ENCODE results near the gene PRPH2.
"Not testable (repeated sequence)": the region's sequence is repeated elsewhere in the genome, so short reads cannot be mapped to it uniquely, and the experiment has no call there.

PRPH2 gene

DNA sequence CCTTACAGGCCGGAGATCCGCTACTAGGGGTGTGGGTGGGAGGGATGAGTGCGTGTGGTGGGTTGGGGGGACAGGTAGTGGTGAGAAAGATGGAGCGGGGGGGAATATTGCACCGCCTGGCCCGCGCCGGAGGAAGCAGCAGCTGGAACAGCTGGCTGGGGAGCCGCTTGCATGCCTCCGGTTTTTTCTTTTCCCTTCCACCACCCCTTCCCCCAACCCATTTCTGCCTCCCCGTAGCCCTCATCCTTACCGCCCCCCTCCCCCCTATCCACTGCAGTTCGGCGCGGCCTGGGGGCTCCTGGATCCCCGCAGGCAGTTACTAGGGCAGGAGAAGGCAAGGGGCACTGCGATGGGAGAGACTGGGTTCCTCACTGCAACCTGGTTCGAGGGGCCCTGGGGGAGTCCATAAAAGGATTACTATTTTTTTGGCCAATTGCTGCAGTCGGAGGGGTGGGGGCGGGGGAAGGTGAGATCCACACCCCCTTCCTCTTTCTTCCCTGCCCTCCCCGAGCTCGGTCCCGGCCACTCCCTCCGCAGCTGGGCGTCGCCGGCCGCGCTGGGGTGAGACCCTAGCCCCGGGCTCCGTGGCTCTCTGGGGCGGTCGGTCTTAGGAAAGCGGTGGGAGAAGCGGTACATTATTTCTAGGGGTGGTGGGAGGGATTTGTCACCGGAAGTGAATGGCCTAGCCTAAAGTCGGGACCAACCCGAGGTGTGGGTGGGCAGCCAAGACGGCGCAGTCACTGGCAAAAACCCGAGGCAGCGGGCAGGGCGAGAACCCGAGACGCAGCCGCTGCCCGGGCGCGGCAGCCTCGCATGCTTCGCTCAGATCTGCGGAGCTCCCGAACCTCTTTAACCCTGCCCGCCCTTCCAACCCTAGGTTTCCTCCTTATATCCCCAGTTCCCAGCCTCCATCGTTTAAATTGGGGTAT, 24.3 kb upstream of the PRPH2 start:
- H3K27me3 Mint-ChIP-seq = no peaks in the 10 kb centered on the region
- H3K9me3 Mint-ChIP-seq (ENCODE audit: low read depth) = peaks cover 7% of the 10 kb centered on the region
- peaks cover 36% of the 10 kb centered on the region for H3K4me1 Mint-ChIP-seq (ENCODE audit: low read depth)
- H3K36me3 Mint-ChIP-seq = peaks cover 9% of the 10 kb centered on the region
- peak overlapping the region; percentile 95 for H3K27ac Mint-ChIP-seq
- H3K4me3 Mint-ChIP-seq = peak overlapping the region; percentile 99

DNA sequence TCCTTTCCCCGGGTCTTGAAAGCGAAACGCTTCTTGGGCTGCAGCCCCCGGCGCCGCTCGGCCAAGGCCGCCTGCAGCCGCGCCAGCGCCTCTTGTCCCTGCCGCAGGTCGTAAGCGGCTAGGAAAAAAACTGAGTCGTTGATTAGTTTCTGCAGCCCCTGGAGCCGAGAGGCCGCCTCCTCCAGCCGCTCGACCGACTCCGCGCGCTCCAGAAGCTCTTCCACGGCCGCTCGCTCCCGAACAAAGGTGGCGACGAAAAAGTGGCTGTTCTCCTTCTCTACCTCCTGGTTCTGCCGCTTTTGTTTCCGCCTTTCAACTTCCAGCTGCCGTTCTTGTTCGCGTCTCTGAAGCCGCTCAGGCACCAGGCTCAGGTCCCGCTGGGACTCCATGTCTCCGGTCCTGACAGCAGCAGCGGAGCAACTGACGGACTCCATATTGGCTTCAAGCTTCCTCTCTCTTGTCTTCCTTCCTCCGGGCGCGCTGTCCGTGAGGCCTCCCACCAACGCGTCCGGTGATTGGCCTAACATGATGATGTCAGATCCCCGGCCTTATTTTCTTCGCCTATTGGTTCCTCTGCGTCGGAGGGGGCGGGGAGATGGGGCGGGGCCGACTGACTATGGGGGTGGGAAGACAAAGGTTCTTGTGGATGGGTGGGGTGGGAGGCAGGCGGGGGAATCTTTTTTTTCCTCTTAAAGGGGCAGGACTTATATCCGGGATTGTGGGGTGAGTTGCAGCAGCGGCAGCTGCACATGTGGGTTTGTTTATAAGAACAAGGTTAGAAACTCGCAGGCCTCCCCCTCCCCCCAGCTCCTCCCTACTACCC, 23.5 kb upstream of the PRPH2 start, which contains the start of gene TBCC:
TSS of gene TBCC (minus strand) at position 464 of the 823 bp plus-strand sequence. CDS start at position 434, 30 bp downstream.
- peak within 1 kb of the TSS; percentile 100 for H3K27ac Mint-ChIP-seq
- H3K4me3 Mint-ChIP-seq = peak within 1 kb of the TSS; percentile 99
- H3K9me3 Mint-ChIP-seq (ENCODE audit: low read depth) = peaks cover 7% of the 10 kb centered on the region
- H3K4me1 Mint-ChIP-seq (ENCODE audit: low read depth) = peaks cover 31% of the 10 kb centered on the region
- peaks cover 6% of the 10 kb centered on the region for H3K36me3 Mint-ChIP-seq
- no peaks in the 10 kb centered on the region for H3K27me3 Mint-ChIP-seq

DNA sequence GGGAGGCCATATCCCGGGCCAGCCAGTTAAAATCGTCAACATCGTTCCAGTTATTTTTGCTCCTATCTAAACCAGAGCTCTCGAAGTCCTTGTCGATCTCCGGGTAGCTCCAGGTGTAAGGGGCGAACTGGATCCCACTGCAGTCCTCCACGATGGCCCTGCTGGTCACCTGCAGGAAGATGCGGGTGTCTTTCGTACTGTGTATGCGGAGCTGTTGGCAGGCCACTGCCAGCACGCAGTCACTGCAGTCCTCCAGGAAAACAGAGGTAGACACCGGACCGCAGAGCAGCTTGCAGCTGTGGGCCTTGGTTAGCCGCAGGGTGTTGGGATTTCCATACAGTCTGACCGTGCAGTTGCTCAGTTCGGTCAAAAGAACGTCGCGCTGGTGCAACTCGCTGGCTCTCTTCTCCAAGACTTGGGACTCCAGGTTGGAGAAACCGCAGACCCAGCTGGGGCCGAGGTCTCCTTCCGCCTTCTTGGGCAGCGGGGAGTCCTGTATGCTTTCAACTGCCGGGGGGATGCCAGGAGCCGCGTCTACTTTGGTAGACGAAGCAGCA, 22.8 kb upstream of the PRPH2 start:
- H3K27ac Mint-ChIP-seq = peak overlapping the region; percentile 34
- H3K4me1 Mint-ChIP-seq (ENCODE audit: low read depth) = peaks cover 31% of the 10 kb centered on the region
- H3K9me3 Mint-ChIP-seq (ENCODE audit: low read depth) = peaks cover 7% of the 10 kb centered on the region
- no peaks in the 10 kb centered on the region for H3K27me3 Mint-ChIP-seq
- peak overlapping the region; percentile 99 for H3K4me3 Mint-ChIP-seq
- peaks cover 6% of the 10 kb centered on the region for H3K36me3 Mint-ChIP-seq

DNA sequence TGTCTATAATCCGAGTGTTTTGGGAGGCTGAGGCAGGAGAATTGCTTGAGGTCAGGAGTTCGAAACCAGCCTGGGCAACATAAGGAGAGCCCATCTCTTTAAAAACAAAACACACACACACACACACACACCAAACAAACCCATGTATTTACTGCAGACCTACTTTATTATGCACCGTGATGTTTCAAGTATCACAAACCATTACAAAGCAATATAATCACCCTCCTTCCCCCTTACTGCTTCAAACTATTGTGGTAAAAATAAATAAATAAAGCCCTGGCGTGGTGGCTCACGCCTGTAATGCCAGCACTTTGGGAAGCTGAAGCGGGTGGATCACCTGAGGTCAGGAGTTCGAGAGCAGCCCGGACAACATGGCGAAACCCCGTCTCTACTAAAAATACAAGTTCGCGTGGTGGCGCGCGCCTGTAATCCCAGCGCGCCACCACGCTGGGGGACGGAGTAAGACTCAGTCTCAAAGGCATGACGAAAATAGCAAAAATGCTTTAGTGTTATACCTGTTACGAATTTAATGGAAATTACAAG, 22.0 kb upstream of the PRPH2 start:
- Mint-ChIP-seq H3K27me3 (no peaks in the 10 kb centered on the region), H3K27ac (peak overlapping the region; percentile 34), H3K4me1 (ENCODE audit: low read depth) (peaks cover 31% of the 10 kb centered on the region), H3K9me3 (ENCODE audit: low read depth) (peaks cover 7% of the 10 kb centered on the region), H3K36me3 (peaks cover 6% of the 10 kb centered on the region), H3K4me3 (peak overlapping the region; percentile 99)

DNA sequence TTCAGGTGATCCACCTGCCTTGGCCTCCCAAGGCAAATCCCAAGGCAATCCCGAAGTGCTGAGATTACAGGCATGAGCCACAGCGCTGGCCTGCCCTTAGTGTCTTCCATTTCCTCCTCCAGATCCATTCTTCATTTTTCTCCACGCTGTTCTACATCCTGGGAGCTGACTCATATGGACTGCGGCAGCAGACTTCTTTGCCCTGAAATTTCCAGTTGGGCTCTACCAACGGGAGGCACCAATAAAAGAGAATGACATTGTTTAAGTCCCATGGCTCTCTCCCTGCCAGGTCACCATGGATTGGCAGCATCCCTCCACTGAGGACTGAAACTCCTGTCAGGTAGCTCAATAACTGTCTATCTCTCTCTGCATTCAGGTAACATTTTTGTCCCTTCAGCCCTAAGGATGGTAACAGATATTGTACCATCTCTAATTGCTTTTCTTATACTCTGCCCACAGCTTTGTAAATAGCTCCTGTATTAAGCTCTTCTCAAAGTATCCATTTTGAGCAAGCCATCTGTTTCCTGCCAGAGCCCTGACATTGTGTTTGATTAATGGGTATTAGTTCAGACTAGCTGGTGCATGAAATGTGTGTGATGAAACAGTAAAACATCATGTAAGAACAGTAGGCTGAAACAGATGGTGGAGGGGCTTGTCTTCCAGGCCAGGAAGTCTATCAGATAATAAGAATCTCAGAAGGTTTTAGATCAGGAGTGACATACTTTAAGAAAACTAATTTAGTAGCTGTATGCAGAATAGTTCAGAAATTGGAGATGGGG, 19.9 kb upstream of the PRPH2 start:
- H3K27ac Mint-ChIP-seq = no peak overlapping the region
- H3K36me3 Mint-ChIP-seq = peaks cover 4% of the 10 kb centered on the region
- peaks cover 7% of the 10 kb centered on the region for H3K9me3 Mint-ChIP-seq (ENCODE audit: low read depth)
- H3K4me3 Mint-ChIP-seq = peak overlapping the region; percentile 59
- H3K4me1 Mint-ChIP-seq (ENCODE audit: low read depth) = peaks cover 15% of the 10 kb centered on the region
- no peaks in the 10 kb centered on the region for H3K27me3 Mint-ChIP-seq

DNA sequence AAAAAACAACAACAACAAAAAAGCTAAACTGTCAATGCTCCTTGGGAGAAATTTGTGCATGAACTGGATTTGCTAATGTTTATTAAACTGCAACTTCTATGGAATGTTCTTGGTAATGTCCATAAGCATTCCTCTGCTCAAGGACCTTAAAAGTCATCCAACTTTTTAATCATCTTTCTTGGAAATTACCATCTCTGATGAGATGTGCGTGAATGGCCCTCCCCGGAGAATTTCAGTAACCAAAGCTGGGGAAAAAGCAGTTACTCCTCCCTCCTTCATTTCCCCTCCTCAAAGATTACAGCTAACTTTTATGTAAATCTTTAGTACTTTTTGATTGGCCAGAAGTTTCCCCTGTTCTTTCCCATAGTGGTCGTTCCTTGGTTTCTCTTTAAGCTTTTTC, 18.3 kb upstream of the PRPH2 start:
- H3K36me3 Mint-ChIP-seq = peaks cover 2% of the 10 kb centered on the region
- H3K4me1 Mint-ChIP-seq (ENCODE audit: low read depth) = peaks cover 12% of the 10 kb centered on the region
- H3K27ac Mint-ChIP-seq = no peak overlapping the region
- no peaks in the 10 kb centered on the region for H3K27me3 Mint-ChIP-seq
- peaks cover 7% of the 10 kb centered on the region for H3K9me3 Mint-ChIP-seq (ENCODE audit: low read depth)
- H3K4me3 Mint-ChIP-seq = no peak overlapping the region

DNA sequence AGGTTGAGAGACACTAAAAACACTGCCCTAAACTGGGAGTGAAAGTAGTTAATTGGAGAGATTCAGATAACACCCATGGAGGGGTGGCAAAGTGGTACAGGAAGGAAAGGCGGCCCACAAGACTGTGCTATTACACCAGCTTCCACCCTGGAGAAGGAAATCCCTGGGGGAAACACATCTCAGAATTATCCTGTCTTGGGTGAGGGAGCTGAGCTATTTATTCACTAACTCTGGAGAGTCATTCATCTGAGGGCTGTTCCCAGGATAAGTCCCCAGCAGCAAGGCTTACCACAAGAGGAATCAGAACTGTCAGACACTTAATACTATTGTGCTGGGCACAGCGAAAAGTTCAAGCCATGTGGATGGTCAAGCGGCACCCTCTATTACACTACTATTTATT, 13.6 kb upstream of the PRPH2 start:
- Mint-ChIP-seq H3K27ac (no peak overlapping the region), H3K4me3 (no peak overlapping the region), H3K27me3 (no peaks in the 10 kb centered on the region), H3K36me3 (no peaks in the 10 kb centered on the region), H3K9me3 (ENCODE audit: low read depth) (no peaks in the 10 kb centered on the region), H3K4me1 (ENCODE audit: low read depth) (no peaks in the 10 kb centered on the region)

DNA sequence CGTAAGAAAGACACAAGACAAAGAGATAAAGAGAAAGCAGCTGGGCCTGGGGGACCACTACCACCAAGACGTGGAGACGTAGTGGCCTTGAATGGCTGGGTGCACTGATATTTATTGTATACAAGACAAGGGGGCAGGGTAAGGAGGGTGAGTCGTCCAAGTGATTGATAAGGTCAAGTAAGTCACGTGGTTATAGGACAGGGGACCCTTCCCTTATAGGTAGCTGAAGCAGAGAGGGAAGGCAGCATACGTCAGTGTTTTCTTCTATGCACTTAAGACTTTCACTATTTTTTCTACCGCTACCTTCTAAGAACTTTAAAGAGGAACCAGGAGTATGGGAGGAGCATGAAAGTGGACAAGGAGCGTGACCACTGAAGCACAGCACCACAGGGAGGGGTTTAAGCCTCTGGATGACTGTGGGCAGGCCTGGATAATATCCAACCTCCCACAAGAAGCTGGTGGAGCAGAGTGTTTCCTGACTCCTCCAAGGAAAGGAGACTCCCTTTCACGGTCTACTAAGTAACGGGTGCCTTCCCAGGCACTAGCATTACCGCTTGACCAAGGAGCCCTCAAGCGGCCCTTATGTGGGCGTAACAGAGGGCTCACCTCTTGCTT, 11.6 kb upstream of the PRPH2 start:
- H3K9me3 Mint-ChIP-seq (ENCODE audit: low read depth); H3K4me1 Mint-ChIP-seq (ENCODE audit: low read depth); H3K27ac Mint-ChIP-seq; H3K27me3 Mint-ChIP-seq; H3K36me3 Mint-ChIP-seq; H3K4me3 Mint-ChIP-seq: not testable (repeated sequence)

DNA sequence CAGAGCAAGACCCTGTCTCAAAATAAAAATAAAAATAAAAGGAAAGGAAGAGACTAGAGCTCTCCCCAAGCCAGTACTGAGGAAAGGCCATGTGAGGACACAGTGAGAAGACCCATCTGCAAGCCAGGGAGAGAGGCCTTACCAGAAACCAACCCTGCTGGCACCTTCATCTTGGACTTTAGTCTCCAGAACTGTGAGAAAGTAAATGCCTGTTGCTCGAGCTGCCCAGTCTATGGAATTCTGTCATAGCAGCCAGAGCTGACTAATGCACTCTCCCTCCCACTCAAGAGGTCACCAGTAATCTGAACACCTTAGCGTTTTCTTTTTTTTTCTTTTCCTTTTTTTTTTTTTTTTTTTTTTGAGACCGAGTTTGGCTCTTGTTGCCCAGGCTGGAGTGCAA, 7.3 kb upstream of the PRPH2 start:
- H3K36me3 Mint-ChIP-seq = no peaks in the 10 kb centered on the region
- no peak overlapping the region for H3K27ac Mint-ChIP-seq
- peaks cover 21% of the 10 kb centered on the region for H3K4me1 Mint-ChIP-seq (ENCODE audit: low read depth)
- no peaks in the 10 kb centered on the region for H3K27me3 Mint-ChIP-seq
- no peaks in the 10 kb centered on the region for H3K9me3 Mint-ChIP-seq (ENCODE audit: low read depth)
- H3K4me3 Mint-ChIP-seq = no peak overlapping the region

DNA sequence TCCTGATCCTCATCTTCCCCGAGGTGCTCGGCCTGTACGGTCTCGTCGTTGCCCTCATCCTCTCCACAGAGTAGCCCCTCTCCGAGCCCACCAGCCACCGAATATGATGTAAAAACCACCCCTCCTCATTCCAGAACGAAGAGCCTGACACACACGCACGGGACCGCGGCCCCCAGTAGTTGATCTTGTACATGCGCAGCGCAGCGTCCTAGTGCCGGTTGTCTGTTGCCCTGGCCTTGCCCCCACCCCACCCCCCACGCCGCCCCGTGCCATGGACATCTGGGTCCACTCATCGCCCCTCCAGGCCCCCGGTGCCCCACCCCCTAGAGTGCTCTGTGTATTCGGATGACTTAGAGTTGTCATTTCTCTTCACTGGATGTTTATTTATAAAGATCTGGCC, 5.2 kb upstream of the PRPH2 start:
- Mint-ChIP-seq H3K27me3 (no peaks in the 10 kb centered on the region), H3K4me1 (ENCODE audit: low read depth) (peaks cover 21% of the 10 kb centered on the region), H3K9me3 (ENCODE audit: low read depth) (no peaks in the 10 kb centered on the region), H3K4me3 (peak overlapping the region; percentile 36), H3K27ac (peak overlapping the region; percentile 41), H3K36me3 (no peaks in the 10 kb centered on the region)

DNA sequence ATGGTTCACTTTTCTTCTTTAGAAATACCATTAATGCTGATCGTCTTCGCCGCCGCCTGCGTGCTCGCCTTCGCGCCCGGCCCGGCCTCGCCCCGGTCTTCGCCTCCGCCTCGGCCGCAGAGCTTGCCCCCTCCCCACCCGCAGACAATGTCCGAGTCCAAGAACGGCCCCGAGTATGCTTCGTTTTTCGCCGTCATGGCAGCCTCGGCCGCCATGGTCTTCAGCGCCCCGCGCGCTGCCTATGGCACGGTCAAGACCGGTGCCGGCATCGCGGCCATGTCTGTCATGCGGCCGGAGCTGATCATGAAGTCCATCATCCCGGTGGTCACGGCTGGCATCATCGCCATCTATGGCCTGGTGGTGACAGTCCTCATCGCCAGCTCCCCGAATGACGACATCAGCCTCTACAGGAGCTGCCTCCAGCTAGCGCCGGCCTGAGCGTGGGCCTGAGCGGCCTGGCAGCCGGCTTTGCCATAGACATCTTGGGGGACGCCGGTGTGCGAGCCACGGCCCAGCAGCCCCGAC, 4.8 kb upstream of the PRPH2 start:
- Mint-ChIP-seq H3K27me3 (no peaks in the 10 kb centered on the region), H3K4me1 (ENCODE audit: low read depth) (peaks cover 21% of the 10 kb centered on the region), H3K36me3 (no peaks in the 10 kb centered on the region), H3K27ac (peak overlapping the region; percentile 99), H3K4me3 (peak overlapping the region; percentile 88), H3K9me3 (ENCODE audit: low read depth) (no peaks in the 10 kb centered on the region)

DNA sequence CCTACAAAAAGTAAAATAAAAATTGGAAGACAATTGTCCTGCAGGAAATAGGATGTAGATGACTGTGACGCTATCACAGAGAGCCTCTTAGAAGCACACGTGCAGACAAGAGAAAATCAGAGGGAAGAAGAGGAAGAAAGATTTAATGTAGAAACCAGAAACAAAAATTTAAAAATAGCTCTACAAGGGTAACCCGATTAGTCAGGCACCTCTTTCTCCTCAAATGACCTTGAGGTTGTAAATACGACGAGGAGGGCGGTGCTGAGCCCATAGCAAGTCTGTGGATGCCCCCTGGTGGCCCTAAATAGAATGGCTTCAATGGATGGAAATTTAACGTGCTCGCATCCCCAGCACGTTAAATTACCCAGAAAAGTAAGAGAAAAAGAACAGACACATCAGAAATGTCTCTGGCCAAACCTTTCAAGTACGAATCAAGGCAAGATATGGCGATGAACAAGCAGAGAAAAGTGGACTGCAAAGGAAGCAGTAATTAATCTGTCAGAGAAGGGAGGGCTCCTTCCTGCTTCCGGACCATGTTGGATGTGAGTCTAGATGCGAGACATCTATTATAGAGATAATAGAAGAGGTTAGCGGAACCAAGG, 4.2 kb upstream of the PRPH2 start:
- peak overlapping the region; percentile 99 for H3K27ac Mint-ChIP-seq
- peak overlapping the region; percentile 88 for H3K4me3 Mint-ChIP-seq
- H3K9me3 Mint-ChIP-seq (ENCODE audit: low read depth) = no peaks in the 10 kb centered on the region
- no peaks in the 10 kb centered on the region for H3K36me3 Mint-ChIP-seq
- H3K4me1 Mint-ChIP-seq (ENCODE audit: low read depth) = peaks cover 21% of the 10 kb centered on the region
- H3K27me3 Mint-ChIP-seq = no peaks in the 10 kb centered on the region

DNA sequence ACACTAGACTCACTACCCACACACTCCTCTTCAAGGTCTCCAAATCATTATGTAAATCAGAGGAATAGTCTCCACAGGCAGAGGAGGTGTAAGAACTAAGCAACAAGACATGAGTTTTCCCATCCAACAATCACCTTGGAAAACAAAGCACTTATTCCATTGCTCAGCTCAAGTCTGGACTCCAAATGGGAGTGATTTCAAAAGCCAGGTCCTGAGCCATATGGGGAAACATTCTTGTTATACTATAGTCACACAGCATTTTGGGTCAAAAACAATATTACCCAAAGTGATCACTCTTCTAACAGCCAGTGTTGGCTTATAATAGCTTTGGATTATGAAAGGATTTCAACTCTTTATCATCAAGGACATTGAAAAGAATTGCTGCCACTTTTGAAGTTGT, 3.6 kb upstream of the PRPH2 start:
- Mint-ChIP-seq H3K36me3 (no peaks in the 10 kb centered on the region), H3K4me1 (ENCODE audit: low read depth) (peaks cover 21% of the 10 kb centered on the region), H3K9me3 (ENCODE audit: low read depth) (no peaks in the 10 kb centered on the region), H3K4me3 (peak overlapping the region; percentile 88), H3K27me3 (no peaks in the 10 kb centered on the region), H3K27ac (peak overlapping the region; percentile 99)

All from activated naive CD8-positive, alpha-beta T cell (primary cell).